Activated naive CD4-positive, alpha-beta T cell treated with anti-CD3 and anti-CD28 coated beads, Interleukin-2, amount 50 U/mL, for 24 hours (primary cell): ENCODE results near the gene ZNF750.

ENCODE experiments used
- H3K27ac Mint-ChIP-seq: one replicate; pipeline ENCODE4 v1.8.0; 2021; ENCODE audit warnings: mild to moderate bottlenecking, mixed read lengths
- H3K27me3 Mint-ChIP-seq: one replicate; pipeline ENCODE4 v1.8.0; 2021; ENCODE audit warnings: mixed read lengths
- H3K36me3 Mint-ChIP-seq: one replicate; pipeline ENCODE4 v1.8.0; 2021; ENCODE audit warnings: mixed read lengths
- H3K4me1 Mint-ChIP-seq: one replicate; pipeline ENCODE4 v1.8.0; 2021; ENCODE audit warnings: mixed read lengths
- H3K4me3 Mint-ChIP-seq: one replicate; pipeline ENCODE4 v1.8.0; 2021; ENCODE audit warnings: mild to moderate bottlenecking, mixed read lengths
- H3K9me3 Mint-ChIP-seq: one replicate; pipeline ENCODE4 v1.8.0; 2021; ENCODE audit warnings: mixed read lengths

The ZNF750 gene

DNA sequence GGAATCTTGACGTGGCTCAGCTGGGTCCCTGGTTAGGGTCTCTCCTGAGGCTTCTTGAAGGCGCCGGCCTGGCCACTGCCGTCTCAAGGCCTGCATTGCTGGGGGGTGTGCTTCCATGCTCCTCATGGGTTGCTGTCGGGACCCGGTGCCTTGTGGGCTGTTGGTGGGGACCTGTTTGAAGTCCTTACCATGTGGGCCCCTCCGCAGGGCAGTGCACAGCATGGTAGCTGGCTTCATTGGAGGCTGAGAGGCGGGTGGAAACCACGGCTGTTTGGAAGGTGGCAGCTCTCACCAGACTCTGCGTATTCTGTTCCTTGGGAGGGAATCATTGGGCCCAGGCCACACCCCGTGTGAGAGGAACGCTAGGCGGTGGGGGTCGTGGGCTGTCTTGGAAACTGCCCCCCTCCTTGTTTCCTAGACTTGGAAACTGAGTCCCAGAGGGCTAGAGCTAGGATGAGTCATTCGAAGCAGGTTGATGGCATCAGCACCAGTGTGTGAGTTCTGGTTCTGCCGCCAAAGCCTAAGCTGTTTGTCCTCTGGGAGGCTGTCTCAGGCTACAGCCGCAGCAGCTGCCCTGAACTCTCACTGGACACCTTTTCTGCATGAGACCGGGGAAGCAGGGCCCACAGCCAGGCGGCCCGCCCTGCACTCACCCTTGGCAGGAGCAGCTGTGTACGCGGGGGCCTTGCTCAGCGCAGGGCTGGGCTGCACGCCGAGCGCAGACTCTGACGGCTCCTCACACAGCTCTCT, 35.2 kb downstream of the ZNF750 start:
- Mint-ChIP-seq H3K27me3 (no peaks in the 10 kb centered on the region), H3K4me3 (no peak overlapping the region), H3K9me3 (no peaks in the 10 kb centered on the region), H3K4me1 (peaks cover 12% of the 10 kb centered on the region), H3K36me3 (peaks cover 9% of the 10 kb centered on the region), H3K27ac (no peak overlapping the region)

DNA sequence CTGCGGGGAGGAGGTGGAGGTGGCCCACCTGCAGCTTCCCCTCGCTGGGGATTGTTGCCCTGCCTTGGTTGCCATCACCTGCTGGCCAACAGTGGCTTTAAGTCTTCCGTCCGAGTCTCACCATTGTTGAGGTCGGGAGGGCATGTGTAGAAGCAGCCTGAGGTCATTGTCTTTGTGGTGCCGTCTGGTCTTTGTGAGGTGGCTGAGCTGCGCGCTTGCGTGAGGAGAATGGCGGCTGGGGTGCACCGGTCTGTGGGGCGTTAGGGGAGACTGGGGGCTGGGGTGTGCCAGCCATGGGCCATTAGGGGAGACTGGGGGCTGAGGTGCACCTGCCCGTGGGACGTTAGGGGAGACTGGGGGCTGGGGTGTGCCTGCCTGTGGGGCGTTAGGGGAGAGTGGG, 36.2 kb downstream of the ZNF750 start:
- Mint-ChIP-seq H3K4me3 (no peak overlapping the region), H3K27ac (no peak overlapping the region), H3K27me3 (no peaks in the 10 kb centered on the region), H3K4me1 (peaks cover 12% of the 10 kb centered on the region), H3K36me3 (peaks cover 9% of the 10 kb centered on the region), H3K9me3 (no peaks in the 10 kb centered on the region)

DNA sequence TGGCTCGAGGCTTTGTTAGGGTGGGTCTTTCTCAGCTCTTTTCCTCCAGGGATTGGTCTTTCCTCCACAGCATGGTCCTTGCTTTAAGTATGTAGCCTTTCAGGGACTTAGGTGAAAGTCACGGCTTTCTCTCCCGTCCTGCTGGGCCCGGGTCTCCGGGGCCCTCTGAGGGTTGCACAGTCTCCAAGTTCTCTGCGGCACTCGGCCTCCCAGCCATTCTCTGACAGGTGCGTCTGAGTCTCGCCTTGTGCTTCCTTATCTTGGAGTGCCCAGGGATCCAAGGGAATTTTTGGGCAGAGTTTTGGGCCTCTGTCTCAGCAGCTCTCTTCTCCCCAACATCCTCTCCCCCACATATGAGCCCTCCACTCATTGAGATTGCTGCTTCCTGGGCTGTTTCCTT, 36.6 kb downstream of the ZNF750 start:
- no peaks in the 10 kb centered on the region for H3K9me3 Mint-ChIP-seq
- no peaks in the 10 kb centered on the region for H3K27me3 Mint-ChIP-seq
- peaks cover 12% of the 10 kb centered on the region for H3K4me1 Mint-ChIP-seq
- no peak overlapping the region for H3K27ac Mint-ChIP-seq
- H3K4me3 Mint-ChIP-seq, result no peak overlapping the region
- peaks cover 9% of the 10 kb centered on the region for H3K36me3 Mint-ChIP-seq

DNA sequence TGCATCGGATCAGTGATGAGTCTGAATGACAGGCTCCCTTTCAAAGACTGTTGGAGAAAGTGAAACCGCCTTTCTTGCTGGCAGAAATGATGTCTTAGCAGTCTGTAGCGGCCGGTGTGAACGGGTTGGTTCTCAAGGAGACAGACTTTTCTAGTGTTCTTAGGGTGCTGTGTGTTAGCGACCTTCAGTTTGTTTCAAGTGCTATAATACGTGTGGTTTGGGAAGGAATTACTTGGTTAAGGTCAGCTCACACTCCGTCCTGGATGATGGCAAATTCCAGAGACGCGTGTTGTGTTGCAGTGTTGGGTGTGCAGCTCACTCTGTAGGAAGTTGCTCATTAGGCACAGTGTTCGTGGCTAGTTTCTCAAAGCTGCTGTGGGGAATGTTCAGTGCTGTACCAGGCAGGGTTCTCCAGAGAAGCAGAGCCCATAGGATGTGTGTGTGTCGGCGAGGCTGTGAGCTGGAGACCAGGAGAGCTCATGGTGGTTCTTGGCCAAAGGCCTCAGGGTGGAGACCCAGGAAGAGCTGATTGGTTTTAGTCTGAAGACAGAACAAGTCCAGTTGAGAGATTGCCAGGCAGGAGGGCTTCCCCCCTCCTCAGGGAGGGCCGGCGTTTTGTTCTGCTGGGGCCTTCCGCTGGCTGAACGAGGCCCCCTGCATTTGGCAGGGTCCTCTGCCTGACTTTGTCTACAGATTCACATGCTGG, 37.6 kb downstream of the ZNF750 start:
- Mint-ChIP-seq H3K27me3 (no peaks in the 10 kb centered on the region), H3K36me3 (peaks cover 9% of the 10 kb centered on the region), H3K4me1 (peaks cover 12% of the 10 kb centered on the region), H3K4me3 (no peak overlapping the region), H3K27ac (no peak overlapping the region), H3K9me3 (no peaks in the 10 kb centered on the region)

DNA sequence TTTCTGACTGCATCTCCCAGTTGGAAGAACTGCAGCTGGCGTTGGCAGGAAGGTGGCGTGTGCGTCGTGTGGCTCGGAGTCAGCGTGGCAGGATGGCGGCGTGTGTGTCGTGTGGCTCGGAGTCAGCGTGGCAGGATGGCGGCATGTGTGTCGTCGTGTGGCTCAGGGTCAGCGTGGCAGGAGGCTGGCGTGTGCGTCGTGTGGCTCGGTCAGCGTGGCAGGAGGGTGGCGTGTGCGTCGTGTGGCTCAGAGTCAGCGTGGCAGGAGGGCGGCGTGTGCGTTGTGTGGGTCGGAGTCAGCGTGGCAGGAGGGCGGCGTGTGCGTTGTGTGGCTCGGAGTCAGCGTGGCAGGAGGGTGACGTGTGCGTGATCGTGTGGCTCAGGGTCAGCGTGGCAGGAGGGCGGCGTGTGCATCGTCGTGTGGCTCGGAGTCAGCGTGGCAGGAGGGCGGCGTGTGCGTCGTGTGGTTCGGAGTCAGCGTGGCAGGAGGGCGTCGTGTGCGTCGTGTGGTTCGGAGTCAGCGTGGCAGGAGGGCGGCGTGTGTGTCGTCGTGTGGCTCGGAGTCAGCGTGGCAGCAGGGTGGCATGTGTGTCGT, 38.3 kb downstream of the ZNF750 start:
- Mint-ChIP-seq H3K27ac (no peak overlapping the region), H3K27me3 (no peaks in the 10 kb centered on the region), H3K36me3 (peaks cover 9% of the 10 kb centered on the region), H3K4me3 (no peak overlapping the region), H3K9me3 (no peaks in the 10 kb centered on the region), H3K4me1 (peaks cover 12% of the 10 kb centered on the region)

DNA sequence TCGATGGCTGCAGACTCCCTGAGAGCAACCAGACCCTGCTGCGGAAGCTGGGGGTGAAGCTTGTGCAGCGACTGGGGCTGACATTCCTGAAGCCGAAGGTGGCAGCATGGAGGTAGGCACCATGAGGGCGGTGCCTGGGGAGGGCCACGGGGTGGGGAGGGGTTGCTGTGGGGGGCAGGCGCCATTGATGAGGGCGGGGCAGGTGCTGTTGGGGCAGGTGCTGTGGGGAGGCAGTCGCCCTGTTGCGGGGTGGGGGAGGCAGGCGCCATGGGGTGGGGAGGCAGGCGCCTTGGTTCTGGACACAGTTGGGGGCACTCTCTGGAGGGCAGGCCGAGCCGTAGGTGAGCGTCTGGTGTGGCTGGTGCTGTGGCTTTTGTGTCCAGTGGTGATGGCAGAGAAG, 38.9 kb downstream of the ZNF750 start:
- no peak overlapping the region for H3K4me3 Mint-ChIP-seq
- no peaks in the 10 kb centered on the region for H3K27me3 Mint-ChIP-seq
- H3K36me3 Mint-ChIP-seq, result peaks cover 9% of the 10 kb centered on the region
- peaks cover 12% of the 10 kb centered on the region for H3K4me1 Mint-ChIP-seq
- H3K9me3 Mint-ChIP-seq, result no peaks in the 10 kb centered on the region
- H3K27ac Mint-ChIP-seq, result no peak overlapping the region

DNA sequence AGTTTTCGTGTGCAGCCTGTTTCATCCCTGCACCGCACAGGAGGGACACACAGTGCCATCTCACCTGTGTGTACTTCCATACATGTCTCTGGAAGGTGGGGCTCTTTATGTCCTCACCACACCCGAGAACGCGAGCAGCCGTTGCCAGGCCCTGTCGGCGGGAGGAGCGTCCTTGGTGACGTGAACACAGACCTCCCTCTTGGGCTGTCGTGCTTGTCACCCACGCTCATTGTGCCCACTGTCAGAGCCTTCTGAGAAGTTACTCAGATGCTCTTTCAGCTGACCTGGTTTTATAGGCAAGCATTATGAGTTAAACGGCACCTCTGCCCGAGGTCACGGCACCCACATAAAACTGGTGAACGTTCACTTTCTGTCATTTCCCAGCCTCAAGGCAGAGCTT, 40.2 kb downstream of the ZNF750 start:
- peaks cover 12% of the 10 kb centered on the region for H3K4me1 Mint-ChIP-seq
- H3K27me3 Mint-ChIP-seq, result no peaks in the 10 kb centered on the region
- no peak overlapping the region for H3K27ac Mint-ChIP-seq
- no peak overlapping the region for H3K4me3 Mint-ChIP-seq
- no peaks in the 10 kb centered on the region for H3K9me3 Mint-ChIP-seq
- peaks cover 9% of the 10 kb centered on the region for H3K36me3 Mint-ChIP-seq

DNA sequence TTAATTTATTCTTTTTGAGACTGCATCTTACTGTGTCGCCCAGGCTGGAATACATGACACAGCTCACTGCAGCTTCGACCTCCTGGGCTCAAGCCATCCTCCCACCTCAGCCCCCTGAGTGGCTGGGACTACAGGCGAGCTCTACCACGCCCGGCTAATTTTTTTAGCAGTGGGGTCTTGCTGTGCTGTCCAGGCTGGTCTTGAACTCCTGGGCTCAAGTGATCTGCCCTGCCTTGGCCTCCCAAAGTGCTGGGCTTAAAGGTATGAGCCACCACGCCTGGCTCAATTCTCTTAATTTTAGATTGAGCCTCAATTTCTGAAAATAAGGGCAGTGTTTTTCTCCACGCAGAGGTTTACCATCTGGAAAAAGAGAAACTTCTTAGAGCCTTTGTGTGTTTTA, 41.1 kb downstream of the ZNF750 start:
- Mint-ChIP-seq H3K4me3 (no peak overlapping the region), H3K36me3 (peaks cover 9% of the 10 kb centered on the region), H3K27me3 (no peaks in the 10 kb centered on the region), H3K9me3 (no peaks in the 10 kb centered on the region), H3K27ac (no peak overlapping the region), H3K4me1 (peaks cover 12% of the 10 kb centered on the region)

DNA sequence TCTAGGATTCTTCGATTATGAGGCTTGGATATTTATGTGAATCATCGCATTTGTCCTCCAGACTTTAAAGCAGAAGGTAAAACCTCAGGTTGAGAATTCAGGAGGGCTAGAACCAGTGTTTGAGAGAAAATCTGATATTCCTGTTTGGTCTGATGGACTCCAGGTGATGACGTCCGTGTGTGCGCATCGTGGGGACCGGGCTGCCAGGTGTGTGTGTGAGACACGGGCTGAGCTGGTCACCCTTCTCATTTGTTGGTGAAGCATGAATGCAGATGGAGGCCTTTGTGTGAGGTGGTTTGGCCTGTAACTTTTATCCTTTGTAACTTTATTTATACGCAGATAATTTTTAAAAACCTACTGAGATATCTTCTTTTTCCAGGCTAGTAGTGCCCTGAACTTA, 42.8 kb downstream of the ZNF750 start:
- peaks cover 4% of the 10 kb centered on the region for H3K36me3 Mint-ChIP-seq
- H3K9me3 Mint-ChIP-seq, result no peaks in the 10 kb centered on the region
- peaks cover 5% of the 10 kb centered on the region for H3K4me1 Mint-ChIP-seq
- no peak overlapping the region for H3K4me3 Mint-ChIP-seq
- H3K27me3 Mint-ChIP-seq, result no peaks in the 10 kb centered on the region
- H3K27ac Mint-ChIP-seq, result no peak overlapping the region

DNA sequence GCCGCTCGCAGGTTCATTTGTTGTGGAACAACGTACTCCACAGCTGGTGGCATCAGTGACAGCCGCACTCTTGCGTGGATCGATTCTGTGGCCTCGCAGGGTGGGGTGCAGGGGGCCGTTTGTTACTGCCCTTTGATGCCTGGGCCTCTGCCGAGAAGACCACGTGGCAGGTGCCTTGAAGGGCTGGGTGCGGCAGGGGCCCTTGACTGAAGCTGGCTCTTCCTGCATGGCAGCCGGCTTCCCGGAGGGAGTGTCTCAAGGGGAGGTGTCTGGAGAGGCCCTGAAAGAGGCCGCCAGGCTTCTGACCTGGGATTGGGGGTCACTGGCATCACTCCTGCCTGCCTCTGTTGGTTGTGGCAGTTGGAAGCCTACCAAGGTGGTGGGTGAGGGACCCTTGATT, 44.2 kb downstream of the ZNF750 start:
- H3K36me3 Mint-ChIP-seq, result peaks cover 3% of the 10 kb centered on the region
- no peak overlapping the region for H3K27ac Mint-ChIP-seq
- no peaks in the 10 kb centered on the region for H3K4me1 Mint-ChIP-seq
- no peak overlapping the region for H3K4me3 Mint-ChIP-seq
- H3K9me3 Mint-ChIP-seq, result no peaks in the 10 kb centered on the region
- H3K27me3 Mint-ChIP-seq, result no peaks in the 10 kb centered on the region

DNA sequence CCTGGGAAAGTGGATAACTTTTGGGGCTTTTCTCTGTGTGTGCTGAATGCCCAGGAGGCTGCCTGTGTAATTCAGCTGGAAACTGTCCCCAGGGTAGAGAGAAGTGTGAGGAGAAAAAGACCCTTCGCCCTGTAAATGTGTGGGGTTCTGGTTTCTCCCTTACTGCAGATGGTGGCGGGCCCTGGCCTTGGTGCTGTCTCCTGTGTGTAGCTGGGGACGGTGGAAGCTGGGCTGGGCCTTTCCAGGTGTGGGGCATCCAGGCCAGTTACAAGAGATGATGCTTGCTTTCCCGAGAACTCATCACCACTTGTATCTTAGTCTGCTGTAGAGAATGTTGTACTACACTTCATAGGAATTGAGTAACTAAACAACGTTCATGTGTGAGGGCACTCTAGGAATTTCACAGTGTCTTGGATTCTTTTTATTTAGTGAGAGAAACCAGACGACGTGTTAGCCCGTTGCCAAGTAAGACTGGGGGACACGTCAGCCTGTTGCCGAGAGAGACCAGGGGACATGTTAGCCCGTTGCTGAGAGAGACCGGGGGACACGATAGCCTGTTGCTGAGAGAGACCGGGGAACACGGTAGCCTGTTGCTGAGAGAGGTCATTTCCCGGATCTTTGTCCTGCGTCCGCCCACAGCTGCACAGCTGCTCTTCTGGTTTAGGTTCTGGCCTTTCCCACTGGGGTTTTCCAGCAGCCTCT, 44.9 kb downstream of the ZNF750 start:
- no peak overlapping the region for H3K4me3 Mint-ChIP-seq
- no peaks in the 10 kb centered on the region for H3K4me1 Mint-ChIP-seq
- H3K9me3 Mint-ChIP-seq, result no peaks in the 10 kb centered on the region
- H3K27ac Mint-ChIP-seq, result no peak overlapping the region
- peaks cover 3% of the 10 kb centered on the region for H3K36me3 Mint-ChIP-seq
- no peaks in the 10 kb centered on the region for H3K27me3 Mint-ChIP-seq

DNA sequence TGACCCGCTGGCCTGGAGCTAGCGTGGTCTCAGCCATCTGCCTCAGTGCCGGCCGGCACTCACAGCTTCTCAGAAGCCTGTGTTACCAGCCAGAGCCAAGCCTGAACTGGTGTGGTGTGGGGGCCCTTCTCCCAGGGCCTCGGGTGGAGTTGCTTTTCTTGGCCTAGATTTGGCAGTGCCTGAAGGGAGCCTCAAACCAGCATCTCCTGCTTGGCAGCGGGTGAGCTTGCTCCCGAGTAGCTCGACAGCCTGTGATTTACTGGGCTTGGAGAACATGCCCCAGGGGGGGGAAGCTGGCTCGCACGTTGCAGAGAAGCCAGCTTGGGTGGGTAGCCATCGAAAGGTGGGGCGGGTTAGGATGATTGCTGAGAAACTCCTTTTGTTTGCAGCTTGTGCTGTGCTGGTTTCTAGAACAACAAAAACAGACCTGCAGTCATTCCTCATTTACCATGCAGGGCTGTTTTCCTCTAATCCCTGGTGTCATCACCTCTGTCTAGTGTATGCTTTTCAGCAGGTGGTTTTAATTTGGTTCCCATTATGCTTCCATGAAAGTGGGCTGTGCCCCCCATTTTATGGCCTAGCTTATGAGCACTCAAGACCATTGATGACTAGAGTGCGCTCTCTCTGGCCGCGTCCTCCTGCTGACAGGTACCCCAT, 45.7 kb downstream of the ZNF750 start:
- Mint-ChIP-seq H3K4me3 (no peak overlapping the region), H3K4me1 (no peaks in the 10 kb centered on the region), H3K27ac (no peak overlapping the region), H3K36me3 (peaks cover 3% of the 10 kb centered on the region), H3K27me3 (no peaks in the 10 kb centered on the region), H3K9me3 (no peaks in the 10 kb centered on the region)

DNA sequence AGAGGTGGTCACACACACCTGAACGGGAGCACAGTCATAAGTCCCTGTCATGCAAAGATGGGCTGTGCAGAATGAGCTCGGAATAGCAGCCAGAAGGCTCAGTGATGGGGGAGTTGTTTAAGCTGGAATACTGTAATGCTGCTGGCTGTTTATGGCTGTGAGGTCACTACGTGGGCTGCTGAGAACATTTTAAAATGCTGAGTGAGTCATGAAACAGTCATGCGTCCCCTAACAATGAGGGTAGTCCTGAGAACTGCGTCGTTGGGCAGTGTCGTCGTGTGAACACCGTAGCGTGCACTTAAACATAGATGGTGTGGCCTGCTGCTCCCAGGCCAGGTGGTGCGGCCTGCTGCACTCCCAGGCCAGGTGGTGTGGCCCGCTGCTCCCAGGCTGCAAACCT, 48.3 kb downstream of the ZNF750 start:
- Mint-ChIP-seq H3K9me3 (no peaks in the 10 kb centered on the region), H3K4me1 (peaks cover 4% of the 10 kb centered on the region), H3K27ac (no peak overlapping the region), H3K4me3 (no peak overlapping the region), H3K36me3 (peaks cover 3% of the 10 kb centered on the region), H3K27me3 (no peaks in the 10 kb centered on the region)

DNA sequence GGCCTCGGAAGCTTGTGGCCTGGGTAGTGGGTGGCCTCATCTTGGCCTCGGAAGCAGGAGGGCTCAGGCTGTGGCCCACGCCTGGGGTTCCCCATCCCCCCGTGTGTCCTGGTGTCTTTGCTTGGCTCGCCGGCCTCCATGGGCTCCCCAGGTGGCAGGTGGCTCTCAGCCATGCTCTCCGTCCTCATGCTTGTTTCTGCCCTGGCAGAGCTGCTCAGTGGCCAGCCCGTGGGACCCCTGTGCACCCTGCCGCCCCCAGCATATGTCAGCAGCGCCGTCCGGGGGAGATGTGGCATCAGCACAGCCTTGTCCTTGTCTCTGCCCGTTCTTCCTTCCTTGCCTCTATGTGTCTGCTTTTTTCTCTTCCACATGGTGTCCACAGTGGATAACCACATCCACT, 49.4 kb downstream of the ZNF750 start:
- Mint-ChIP-seq H3K4me1 (peaks cover 4% of the 10 kb centered on the region), H3K27ac (no peak overlapping the region), H3K9me3 (no peaks in the 10 kb centered on the region), H3K27me3 (no peaks in the 10 kb centered on the region), H3K36me3 (peaks cover 3% of the 10 kb centered on the region), H3K4me3 (no peak overlapping the region)

DNA sequence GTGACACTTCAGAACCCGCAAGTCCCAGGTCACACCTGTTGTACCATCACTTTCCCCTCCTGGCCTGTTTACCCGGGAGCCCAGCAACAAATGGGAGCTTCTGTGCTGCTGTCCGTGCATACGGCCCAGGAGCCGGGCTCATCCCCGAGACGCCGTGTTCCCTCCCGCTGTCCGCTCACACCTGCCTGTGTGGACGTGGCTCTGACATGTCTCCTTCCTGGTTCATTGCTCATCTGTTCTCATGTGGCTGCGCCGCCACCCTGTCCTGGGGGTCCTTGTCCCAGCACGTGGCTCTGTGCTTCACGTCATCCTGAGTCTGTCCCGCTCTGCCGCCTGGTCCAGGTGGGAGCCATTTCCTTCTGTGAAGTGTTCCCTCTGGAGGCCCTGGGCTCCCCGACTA, 50.0 kb downstream of the ZNF750 start:
- no peak overlapping the region for H3K4me3 Mint-ChIP-seq
- peaks cover 3% of the 10 kb centered on the region for H3K36me3 Mint-ChIP-seq
- H3K4me1 Mint-ChIP-seq, result peaks cover 4% of the 10 kb centered on the region
- no peak overlapping the region for H3K27ac Mint-ChIP-seq
- no peaks in the 10 kb centered on the region for H3K27me3 Mint-ChIP-seq
- H3K9me3 Mint-ChIP-seq, result no peaks in the 10 kb centered on the region
